VCaP (cell line): ENCODE measurements around the gene MOV10L1.
"Not testable (repeated sequence)": the region's sequence is repeated elsewhere in the genome, so short reads cannot be mapped to it uniquely, and the experiment has no call there.

Experiments used
- H3K27ac ChIP-seq: fragments of 450-650 bp; 2 replicates; pipeline ENCODE4 v1.5.1; 2017
- CTCF ChIP-seq: fragments of 450-650 bp; conservative IDR thresholded peaks from 2 replicates; pipeline ENCODE4 v1.5.1; 2017; ENCODE audit warnings: mild to moderate bottlenecking, moderate library complexity

Gene MOV10L1

GRCh38 chr22:50083462-50084079, 6.2 kb upstream of the MOV10L1 start:
- TF ChIP-seq CTCF, result no peak
- no peak overlapping the region for H3K27ac ChIP-seq

GRCh38 chr22:50084080-50084477, 5.7 kb upstream of the MOV10L1 start:
- no peak overlapping the region for H3K27ac ChIP-seq
- TF ChIP-seq CTCF, result no peak

GRCh38 chr22:50084614-50085021, 5.2 kb upstream of the MOV10L1 start:
- no peak for TF ChIP-seq CTCF
- no peak overlapping the region for H3K27ac ChIP-seq

- no peak within 1 kb of the TSS for H3K27ac ChIP-seq
- TF ChIP-seq CTCF, result no peak
Measured at GRCh38 chr22:50085211-50085972, 4.4 kb upstream of the MOV10L1 start, which contains the start of gene MLC1. Gene MLC1 (minus strand): TSS chr22:50085426. CDS start chr22:50084902, 524 bp downstream.

GRCh38 chr22:50086526-50086925, 3.3 kb upstream of the MOV10L1 start:
- TF ChIP-seq CTCF, result no peak
- H3K27ac ChIP-seq, result no peak overlapping the region

GRCh38 chr22:50086975-50087374, 2.8 kb upstream of the MOV10L1 start:
- not testable (repeated sequence) for H3K27ac ChIP-seq

- no peak for TF ChIP-seq CTCF
Measured at GRCh38 chr22:50087646-50088045, 2.2 kb upstream of the MOV10L1 start.

GRCh38 chr22:50088096-50088495, 1.7 kb upstream of the MOV10L1 start:
- TF ChIP-seq CTCF, result no peak
- H3K27ac ChIP-seq, result no peak overlapping the region

More at GRCh38 chr22:50087646-50088045, 2.2 kb upstream of the MOV10L1 start:
- H3K27ac ChIP-seq, result no peak overlapping the region
